T-cell (primary cell): Measurements from ENCODE around the gene SEMA3C. TPM values are rescaled to one million over a fixed set of nuclear protein-coding genes. Genes with fewer than 3 reads are reported as not detected.

ENCODE experiments used
- ATAC-seq, 4 experiments: fragments of 200-7000 bp in 3 of 4; fragments of 150-1000 bp in 1 of 4; cut with Tn5 transposase; replicated peaks in 1 of 4; 1 replicate in 3 of 4; 2 replicates in 1 of 4; pipeline ENCODE4 v1.10.0; 2021; ENCODE audit warnings: moderate library complexity in 3 of 4, mild to moderate bottlenecking in 2 of 4, moderate number of reproducible peaks in 1 of 4
- CTCF ChIA-PET, 2 donors: fragments of 300-600 bp; sonication (Branson Sonifier 250); formaldehyde crosslinking; loops; one replicate each; lab custom pipeline; 2022; ENCODE audit warnings: antibody characterized with exemption in 2 of 2; lab: Charles Lee
- POLR2A ChIA-PET, 2 donors: fragments of 300-600 bp; sonication (Branson Sonifier 250); formaldehyde crosslinking; loops; one replicate each; lab custom pipeline; 2022; ENCODE audit warnings: antibody characterized with exemption in 2 of 2; lab: Charles Lee
- DNase-seq, 35 experiments: peaks; one replicate each; pipeline versions ENCODE4 v3.0.0 to v3.0.0-alpha.2; 2013 to 2023
- H3K27ac ChIP-seq: one replicate; pipeline ENCODE4 v1.5.1; 2013; ENCODE audit warnings: low read length
- H3K27me3 ChIP-seq, 2 experiments: replicated peaks in 1 of 2; 1 replicate in 1 of 2; 2 replicates in 1 of 2; pipeline versions ENCODE4 v1.6.1 to v1.7.0; 2013; ENCODE audit warnings: low read length in 1 of 2, mixed read lengths in 1 of 2; ENCODE audit not compliant: control insufficient read depth in 2 of 2, insufficient read depth in 2 of 2; ENCODE audit errors: extremely low read depth in 1 of 2
- H3K36me3 ChIP-seq, 2 donors: 1 replicate in 1 of 2; 2 replicates in 1 of 2; pipeline versions ENCODE4 v1.6.1 to v1.7.0; 2013; ENCODE audit warnings: low read length in 1 of 2; ENCODE audit not compliant: control insufficient read depth in 2 of 2, insufficient read depth in 1 of 2; ENCODE audit errors: extremely low read depth in 1 of 2
- H3K4me1 ChIP-seq, 2 experiments: 1 replicate in 1 of 2; 2 replicates in 1 of 2; pipeline versions ENCODE4 v1.6.1 to v1.7.0; 2013; ENCODE audit warnings: low read length in 2 of 2, mixed read lengths in 1 of 2; ENCODE audit not compliant: insufficient read depth in 2 of 2, control insufficient read depth in 1 of 2; ENCODE audit errors: extremely low read depth in 1 of 2
- H3K4me3 ChIP-seq, 2 donors: 1 replicate in 1 of 2; 2 replicates in 1 of 2; pipeline versions ENCODE4 v1.5.1 to v1.7.0; 2013; ENCODE audit warnings: mild to moderate bottlenecking in 2 of 2, low read length in 1 of 2, moderate library complexity in 1 of 2; ENCODE audit not compliant: control insufficient read depth in 1 of 2; ENCODE audit errors: extremely low read depth in 1 of 2
- H3K9me3 ChIP-seq: 2 replicates; pipeline ENCODE4 v1.7.0; 2013
- H3K27ac Mint-ChIP-seq, 2 donors: one replicate each; pipeline ENCODE4 v1.8.0; 2020 to 2021; ENCODE audit warnings: mild to moderate bottlenecking in 2 of 2, mixed read lengths in 2 of 2
- H3K27me3 Mint-ChIP-seq, 2 donors: one replicate each; pipeline ENCODE4 v1.8.0; 2021 to 2022; ENCODE audit warnings: mixed read lengths in 2 of 2
- H3K36me3 Mint-ChIP-seq: one replicate; pipeline ENCODE4 v1.8.0; 2021; ENCODE audit warnings: mixed read lengths
- H3K4me1 Mint-ChIP-seq, 3 donors: one replicate each; pipeline ENCODE4 v1.8.0; 2020 to 2022; ENCODE audit warnings: mixed read lengths in 3 of 3, mild to moderate bottlenecking in 1 of 3
- H3K4me3 Mint-ChIP-seq, 3 donors: one replicate each; pipeline ENCODE4 v1.8.0; 2020 to 2022; ENCODE audit warnings: mild to moderate bottlenecking in 3 of 3, mixed read lengths in 3 of 3, moderate library complexity in 3 of 3
- H3K9me3 Mint-ChIP-seq, 3 donors: one replicate each; pipeline ENCODE4 v1.8.0; 2020 to 2022; ENCODE audit warnings: mixed read lengths in 3 of 3
- WGBS: methylation state at CpG from one replicate; pipeline ENCODE4 v1.1.5; 2013; ENCODE audit warnings: missing lambda C conversion rate; ENCODE audit not compliant: insufficient coverage; 5-methylcytosine and 5-hydroxymethylcytosine counted together
- total RNA-seq, 35 experiments: library from RNA in 6 of 35; stranded (reverse) in 6 of 35; fragments of 120-200 nt in 1 of 35; gene quantifications; one replicate each; pipeline versions ENCODE4 v1.2.1 to v1.2.4 and lab custom pipeline; 2013 to 2026

SEMA3C gene
- total RNA-seq, 5 donors from 2014 or later (not counting 1 experiment from before 2014, with no cell fraction given) = 0.10 to 1.2 (median 0.23) TPM

- ChIA-PET CTCF (no interaction called here), POLR2A (no interaction called here)
- no CpG with 5 or more reads among the region's 1 CpG for WGBS
- Mint-ChIP-seq H3K27me3 (no peaks in the 10 kb centered on the region), H3K4me3 (no peak overlapping the region), H3K27ac (no peak overlapping the region), H3K36me3 (no peaks in the 10 kb centered on the region), H3K4me1 (no peaks in the 10 kb centered on the region), H3K9me3 (peaks cover 0 to 9% (median 0%) of the 10 kb centered on the region in 3 donors)
- no peaks in the 10 kb centered on the region for H3K36me3 ChIP-seq
- DNase-seq (no peak), ATAC-seq (no peak)
- no peaks in the 10 kb centered on the region for H3K4me1 ChIP-seq
- no peaks in the 10 kb centered on the region for H3K9me3 ChIP-seq
- H3K27me3 ChIP-seq = no peaks in the 10 kb centered on the region
- H3K4me3 ChIP-seq = no peak overlapping the region
- H3K27ac ChIP-seq = no peak overlapping the region
These were observed 148.8 kb downstream of the SEMA3C start for GRCh38 chr7:80770061-80770460.

DNA sequence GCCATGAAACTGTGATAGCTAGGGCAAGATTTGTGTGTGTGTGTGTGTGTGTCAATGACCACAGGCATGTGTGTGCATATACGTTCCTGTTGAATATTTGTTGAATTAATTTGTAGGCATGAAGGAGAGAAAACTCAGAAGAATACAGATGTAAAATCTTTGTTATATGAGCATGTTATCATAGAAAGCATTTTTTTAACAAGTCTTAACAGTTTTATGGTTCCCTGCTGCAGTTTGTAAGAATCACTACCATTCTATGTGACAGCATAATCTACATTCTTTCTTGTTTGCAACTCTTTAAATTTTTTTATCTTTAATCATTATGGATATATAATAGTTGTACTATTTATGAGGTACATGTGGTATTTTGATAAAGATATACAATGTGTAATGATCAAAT is 150.1 kb downstream of the SEMA3C start:
- H3K4me3 ChIP-seq = no peak overlapping the region
- no peaks in the 10 kb centered on the region for H3K36me3 ChIP-seq
- DNase-seq (no peak), ATAC-seq (no peak)
- Mint-ChIP-seq H3K9me3 (peaks cover 0 to 11% (median 0%) of the 10 kb centered on the region in 3 donors), H3K27me3 (no peaks in the 10 kb centered on the region), H3K4me3 (no peak overlapping the region), H3K4me1 (no peaks in the 10 kb centered on the region), H3K36me3 (no peaks in the 10 kb centered on the region), H3K27ac (no peak overlapping the region)
- no peaks in the 10 kb centered on the region for H3K9me3 ChIP-seq
- no peaks in the 10 kb centered on the region for H3K4me1 ChIP-seq
- no peaks in the 10 kb centered on the region for H3K27me3 ChIP-seq
- ChIA-PET CTCF (no interaction called here), POLR2A (no interaction called here)
- WGBS = no CpG with 5 or more reads among the region's 1 CpG
- no peak overlapping the region for H3K27ac ChIP-seq

- Mint-ChIP-seq H3K9me3 (peaks cover 0 to 7% (median 2%) of the 10 kb centered on the region in 3 donors), H3K4me1 (no peaks in the 10 kb centered on the region), H3K27me3 (no peaks in the 10 kb centered on the region), H3K36me3 (no peaks in the 10 kb centered on the region), H3K27ac (no peak overlapping the region), H3K4me3 (no peak overlapping the region)
- no peak for ATAC-seq
- Histone ChIP-seq H3K27me3 (no peaks in the 10 kb centered on the region), H3K4me3 (no peak overlapping the region), H3K27ac (no peak overlapping the region), H3K36me3 (no peaks in the 10 kb centered on the region), H3K9me3 (no peaks in the 10 kb centered on the region), H3K4me1 (no peaks in the 10 kb centered on the region)
- CTCF ChIA-PET = no interaction called here
- WGBS = no CpG with 5 or more reads among the region's 1 CpG
- POLR2A ChIA-PET = no interaction called here
- DNase-seq = no peak
These were observed 151.2 kb downstream of the SEMA3C start for GRCh38 chr7:80767654-80768053.

GRCh38 chr7:80766724-80767123 is 152.1 kb downstream of the SEMA3C start:
- Histone ChIP-seq H3K4me1 (no peaks in the 10 kb centered on the region), H3K36me3 (no peaks in the 10 kb centered on the region), H3K9me3 (no peaks in the 10 kb centered on the region), H3K4me3 (no peak overlapping the region), H3K27ac (no peak overlapping the region), H3K27me3 (no peaks in the 10 kb centered on the region)
- no peak overlapping the region for H3K27ac Mint-ChIP-seq
- WGBS = 79% methylated on average over 5 of the region's 5 CpGs
- ChIA-PET POLR2A (no interaction called here), CTCF (no interaction called here)
- no peaks in the 10 kb centered on the region for H3K36me3 Mint-ChIP-seq
- H3K4me3 Mint-ChIP-seq = no peak overlapping the region
- peaks cover 0 to 7% (median 2%) of the 10 kb centered on the region in 3 donors for H3K9me3 Mint-ChIP-seq
- no peaks in the 10 kb centered on the region for H3K4me1 Mint-ChIP-seq
- H3K27me3 Mint-ChIP-seq = no peaks in the 10 kb centered on the region
- DNase-seq = no peak
- no peak for ATAC-seq

DNA sequence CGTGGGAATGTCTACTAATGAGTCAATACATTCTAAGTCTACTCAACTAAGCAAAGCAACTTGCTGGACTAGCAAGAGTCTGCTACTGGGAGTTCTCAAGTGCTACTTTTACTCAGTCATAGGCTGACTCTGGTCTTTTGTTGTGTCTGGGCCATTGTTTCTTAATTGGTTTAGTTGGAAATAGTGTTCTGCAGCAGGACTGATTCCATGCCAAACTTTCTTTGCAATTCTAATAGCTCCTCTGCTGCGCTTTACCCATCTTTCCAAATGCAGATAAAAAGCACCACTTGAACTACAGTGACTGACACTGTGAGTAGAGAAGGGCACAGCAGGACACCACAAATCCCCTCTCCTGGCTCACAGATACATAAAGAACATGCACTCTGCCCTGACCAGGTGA is 154.7 kb downstream of the SEMA3C start:
- no peaks in the 10 kb centered on the region for H3K4me1 ChIP-seq
- no peak for ATAC-seq
- ChIA-PET CTCF (no interaction called here), POLR2A (no interaction called here)
- no peaks in the 10 kb centered on the region for H3K36me3 ChIP-seq
- no peak overlapping the region for H3K4me3 ChIP-seq
- WGBS = no CpG with 5 or more reads among the region's 2 CpGs
- Mint-ChIP-seq H3K4me3 (no peak overlapping the region), H3K27ac (no peak overlapping the region), H3K27me3 (no peaks in the 10 kb centered on the region), H3K36me3 (no peaks in the 10 kb centered on the region), H3K4me1 (no peaks in the 10 kb centered on the region), H3K9me3 (peaks cover 0 to 7% (median 4%) of the 10 kb centered on the region in 3 donors)
- H3K27me3 ChIP-seq = no peaks in the 10 kb centered on the region
- no peak for DNase-seq
- no peaks in the 10 kb centered on the region for H3K9me3 ChIP-seq
- H3K27ac ChIP-seq = no peak overlapping the region

DNA sequence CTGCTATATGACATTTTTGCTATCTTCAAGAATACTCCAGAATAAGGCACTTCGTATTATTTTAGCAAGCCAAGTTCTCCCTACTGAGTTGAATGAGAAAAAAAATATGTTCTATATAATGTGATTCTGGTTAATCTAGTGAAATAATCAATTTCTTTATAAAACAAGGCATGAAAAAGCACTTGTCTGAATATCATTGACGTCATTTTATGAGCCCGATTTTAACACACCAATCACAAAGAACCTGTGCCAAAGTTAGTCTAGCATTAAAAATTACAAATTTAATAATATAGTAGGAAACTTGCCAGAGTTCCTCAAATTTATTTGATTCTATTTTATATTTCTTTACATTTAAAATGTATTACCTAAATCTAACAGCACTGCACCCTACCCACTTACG is 155.1 kb downstream of the SEMA3C start:
- Mint-ChIP-seq H3K27me3 (no peaks in the 10 kb centered on the region), H3K4me3 (no peak overlapping the region), H3K27ac (no peak overlapping the region), H3K9me3 (peaks cover 0 to 7% (median 4%) of the 10 kb centered on the region in 3 donors), H3K4me1 (no peaks in the 10 kb centered on the region), H3K36me3 (no peaks in the 10 kb centered on the region)
- H3K4me1 ChIP-seq = no peaks in the 10 kb centered on the region
- no peak overlapping the region for H3K4me3 ChIP-seq
- no peaks in the 10 kb centered on the region for H3K9me3 ChIP-seq
- H3K27me3 ChIP-seq = no peaks in the 10 kb centered on the region
- H3K36me3 ChIP-seq = no peaks in the 10 kb centered on the region
- DNase-seq (no peak), ATAC-seq (no peak)
- POLR2A ChIA-PET = no interaction called here
- CTCF ChIA-PET = no interaction called here
- WGBS = no CpG with 5 or more reads among the region's 4 CpGs
- no peak overlapping the region for H3K27ac ChIP-seq

DNA sequence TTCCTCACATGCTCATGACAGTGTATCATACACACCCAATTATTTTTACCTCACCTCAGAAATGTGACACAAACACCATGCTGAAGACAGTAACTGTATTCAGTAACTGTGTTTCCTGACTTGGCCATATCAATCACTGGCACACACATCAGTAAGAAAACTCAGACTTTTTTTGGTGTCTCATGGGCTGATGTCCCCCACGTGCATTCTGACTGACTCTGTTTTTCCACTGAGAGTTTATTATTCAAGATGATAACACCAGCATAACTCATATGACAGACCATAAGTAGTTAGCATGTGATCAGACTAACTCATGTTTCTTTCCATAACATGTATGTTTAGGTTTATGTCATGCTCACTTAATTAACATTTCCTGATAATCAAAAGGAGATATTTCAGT is 155.6 kb downstream of the SEMA3C start:
- no peaks in the 10 kb centered on the region for H3K27me3 ChIP-seq
- WGBS = no CpG with 5 or more reads among the region's 1 CpG
- ATAC-seq (no peak), DNase-seq (no peak)
- no peaks in the 10 kb centered on the region for H3K4me1 Mint-ChIP-seq
- ChIA-PET POLR2A (no interaction called here), CTCF (no interaction called here)
- H3K27ac Mint-ChIP-seq = no peak overlapping the region
- peaks cover 0 to 7% (median 4%) of the 10 kb centered on the region in 3 donors for H3K9me3 Mint-ChIP-seq
- no peaks in the 10 kb centered on the region for H3K36me3 ChIP-seq
- H3K27me3 Mint-ChIP-seq = no peaks in the 10 kb centered on the region
- no peak overlapping the region for H3K27ac ChIP-seq
- no peaks in the 10 kb centered on the region for H3K36me3 Mint-ChIP-seq
- no peak overlapping the region for H3K4me3 Mint-ChIP-seq
- no peaks in the 10 kb centered on the region for H3K9me3 ChIP-seq
- H3K4me3 ChIP-seq = no peak overlapping the region
- H3K4me1 ChIP-seq = no peaks in the 10 kb centered on the region
